Body of pancreas (tissue), 4 donors: ENCODE results near the gene BLZF1.

Experiments used
- POLR2A ChIP-seq, 3 donors: fragments of 450-650 bp; IDR thresholded peaks; one replicate each; pipeline ENCODE4 v1.6.1; 2016; ENCODE audit warnings: antibody characterized with exemption in 3 of 3, mild to moderate bottlenecking in 2 of 3
- TF ChIP-seq, protein P1 (sequence below), 7 experiments: fragments of 450-650 bp in 4 of 7; fragments of 200-600 bp in 3 of 7; sonication (generic) in 3 of 7; IDR thresholded peaks; one replicate each; pipeline ENCODE4 v1.5.1; 2016 to 2019; ENCODE audit warnings: antibody characterized with exemption in 7 of 7

DNA sequence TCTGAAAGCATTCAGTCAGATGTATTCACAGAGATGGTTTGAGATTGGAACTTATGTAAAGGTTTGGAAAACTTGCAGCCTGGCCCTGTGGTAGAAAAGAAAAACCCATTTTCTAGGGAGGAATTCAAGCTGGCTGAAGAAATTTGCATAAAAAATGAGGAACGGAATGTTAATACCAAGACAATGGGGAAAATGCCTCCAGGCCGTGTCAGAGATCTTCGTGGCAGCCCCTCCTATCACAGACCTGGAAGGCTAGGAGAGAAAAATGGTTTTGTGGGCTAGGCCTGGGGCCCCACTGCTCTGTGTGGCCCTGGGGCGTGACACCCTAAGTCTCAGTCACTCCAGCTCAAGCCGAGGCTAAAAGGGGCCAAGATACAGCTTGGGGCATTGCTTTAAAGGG, 27.1 kb upstream of the BLZF1 start:
- TF ChIP-seq, protein P1, sequence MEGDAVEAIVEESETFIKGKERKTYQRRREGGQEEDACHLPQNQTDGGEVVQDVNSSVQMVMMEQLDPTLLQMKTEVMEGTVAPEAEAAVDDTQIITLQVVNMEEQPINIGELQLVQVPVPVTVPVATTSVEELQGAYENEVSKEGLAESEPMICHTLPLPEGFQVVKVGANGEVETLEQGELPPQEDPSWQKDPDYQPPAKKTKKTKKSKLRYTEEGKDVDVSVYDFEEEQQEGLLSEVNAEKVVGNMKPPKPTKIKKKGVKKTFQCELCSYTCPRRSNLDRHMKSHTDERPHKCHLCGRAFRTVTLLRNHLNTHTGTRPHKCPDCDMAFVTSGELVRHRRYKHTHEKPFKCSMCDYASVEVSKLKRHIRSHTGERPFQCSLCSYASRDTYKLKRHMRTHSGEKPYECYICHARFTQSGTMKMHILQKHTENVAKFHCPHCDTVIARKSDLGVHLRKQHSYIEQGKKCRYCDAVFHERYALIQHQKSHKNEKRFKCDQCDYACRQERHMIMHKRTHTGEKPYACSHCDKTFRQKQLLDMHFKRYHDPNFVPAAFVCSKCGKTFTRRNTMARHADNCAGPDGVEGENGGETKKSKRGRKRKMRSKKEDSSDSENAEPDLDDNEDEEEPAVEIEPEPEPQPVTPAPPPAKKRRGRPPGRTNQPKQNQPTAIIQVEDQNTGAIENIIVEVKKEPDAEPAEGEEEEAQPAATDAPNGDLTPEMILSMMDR (IDR thresholded peaks at IDR 0.05): no peak
- TF ChIP-seq POLR2A (IDR thresholded peaks at IDR 0.05): no peak
